Measurements from ENCODE around the gene GFM1. TPM values are rescaled to one million over a fixed set of nuclear protein-coding genes. Genes with fewer than 3 reads are reported as not detected.

Gene GFM1
- total RNA-seq, 5 donors from 2014 or later (not counting 1 experiment from before 2014, with no cell fraction given): 39.0 to 46.8 (median 40.1) TPM

- POLR2A ChIA-PET: no interaction called here
These were observed 68.8 kb downstream of the GFM1 start for GRCh38 chr3:158713094-158713499.

DNA sequence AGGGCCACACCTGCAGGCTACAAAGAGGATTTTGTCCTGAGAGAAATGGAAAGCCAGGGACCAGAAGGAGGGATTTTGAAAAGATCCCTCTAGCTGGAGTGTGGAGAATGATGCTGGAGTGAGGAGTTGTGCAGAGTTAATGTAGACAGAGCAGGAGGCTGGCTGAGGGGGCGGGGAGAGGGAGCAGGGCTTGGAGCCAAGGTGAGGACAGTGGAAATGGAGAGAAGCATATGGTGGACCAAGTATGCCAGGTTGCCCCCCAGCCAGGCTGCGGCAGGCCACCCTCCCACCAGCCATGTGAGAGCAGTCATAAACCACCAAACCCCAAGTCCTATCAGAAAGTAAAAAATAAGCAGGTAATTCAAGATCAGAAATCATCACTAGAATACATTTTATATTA, 73.2 kb downstream of the GFM1 start:
- H3K27ac ChIP-seq (ENCODE audit: low read length): no peak overlapping the region
- H3K4me1 ChIP-seq (ENCODE audit: control insufficient read depth in 1 of 2, extremely low read depth in 1 of 2, insufficient read depth in 2 of 2, low read length in 2 of 2): peaks cover 8 to 15% of the 10 kb centered on the region in 2 experiments
- ATAC-seq (replicated peaks in 1 of 4) (no peak), DNase-seq (no peak)
- Mint-ChIP-seq H3K36me3 (peaks cover 26% of the 10 kb centered on the region), H3K4me3 (no peak overlapping the region), H3K9me3 (no peaks in the 10 kb centered on the region), H3K27ac (peak overlapping the region in 1 of 2 donors; percentile 37), H3K4me1 (peaks cover 24 to 45% (median 37%) of the 10 kb centered on the region in 3 donors), H3K27me3 (no peaks in the 10 kb centered on the region)
- no peaks in the 10 kb centered on the region for H3K9me3 ChIP-seq
- peaks cover 0 to 3% of the 10 kb centered on the region in 2 donors for H3K36me3 ChIP-seq (ENCODE audit: control insufficient read depth in 2 of 2, extremely low read depth in 1 of 2, insufficient read depth in 1 of 2, low read length in 1 of 2)
- no peaks in the 10 kb centered on the region for H3K27me3 ChIP-seq (replicated peaks in 1 of 2; ENCODE audit: control insufficient read depth in 2 of 2, extremely low read depth in 1 of 2, insufficient read depth in 2 of 2, low read length in 1 of 2)
- ChIA-PET POLR2A (no interaction called here), CTCF (interaction anchor here in 1 of 2 donors (1.0 to 1.3 kb wide), 2 partner anchors 10 to 22 kb away, joined by 3 to 4 read pairs; no protein-coding TSS in a partner anchor)
- 100% methylated on average over 1 of the region's 2 CpGs for WGBS (ENCODE audit: insufficient coverage)
- H3K4me3 ChIP-seq (ENCODE audit: control insufficient read depth in 1 of 2, extremely low read depth in 1 of 2, low read length in 1 of 2): no peak overlapping the region

More at GRCh38 chr3:158713094-158713499, 68.8 kb downstream of the GFM1 start:
- Histone ChIP-seq H3K27me3 (replicated peaks in 1 of 2; ENCODE audit: control insufficient read depth in 2 of 2, extremely low read depth in 1 of 2, insufficient read depth in 2 of 2, low read length in 1 of 2) (no peaks in the 10 kb centered on the region), H3K36me3 (ENCODE audit: control insufficient read depth in 2 of 2, extremely low read depth in 1 of 2, insufficient read depth in 1 of 2, low read length in 1 of 2) (peaks cover 0 to 16% of the 10 kb centered on the region in 2 donors), H3K4me1 (ENCODE audit: control insufficient read depth in 1 of 2, extremely low read depth in 1 of 2, insufficient read depth in 2 of 2, low read length in 2 of 2) (no peaks in the 10 kb centered on the region), H3K9me3 (no peaks in the 10 kb centered on the region), H3K27ac (ENCODE audit: low read length) (no peak overlapping the region), H3K4me3 (ENCODE audit: control insufficient read depth in 1 of 2, extremely low read depth in 1 of 2, low read length in 1 of 2) (no peak overlapping the region)
- WGBS (ENCODE audit: insufficient coverage): 84% methylated on average over 9 of the region's 9 CpGs
- Mint-ChIP-seq H3K36me3 (peaks cover 45% of the 10 kb centered on the region), H3K4me1 (peaks cover 0 to 21% (median 10%) of the 10 kb centered on the region in 3 donors), H3K27me3 (no peaks in the 10 kb centered on the region), H3K9me3 (no peaks in the 10 kb centered on the region), H3K27ac (no peak overlapping the region), H3K4me3 (no peak overlapping the region)
- ATAC-seq (replicated peaks in 1 of 4) (no peak), DNase-seq (no peak)
- CTCF ChIA-PET: interaction anchor here (0.5 to 1.1 kb wide), 3 partner anchors 14 to 81 kb away, joined by 3 to 6 read pairs (median 5); no protein-coding TSS in a partner anchor

DNA sequence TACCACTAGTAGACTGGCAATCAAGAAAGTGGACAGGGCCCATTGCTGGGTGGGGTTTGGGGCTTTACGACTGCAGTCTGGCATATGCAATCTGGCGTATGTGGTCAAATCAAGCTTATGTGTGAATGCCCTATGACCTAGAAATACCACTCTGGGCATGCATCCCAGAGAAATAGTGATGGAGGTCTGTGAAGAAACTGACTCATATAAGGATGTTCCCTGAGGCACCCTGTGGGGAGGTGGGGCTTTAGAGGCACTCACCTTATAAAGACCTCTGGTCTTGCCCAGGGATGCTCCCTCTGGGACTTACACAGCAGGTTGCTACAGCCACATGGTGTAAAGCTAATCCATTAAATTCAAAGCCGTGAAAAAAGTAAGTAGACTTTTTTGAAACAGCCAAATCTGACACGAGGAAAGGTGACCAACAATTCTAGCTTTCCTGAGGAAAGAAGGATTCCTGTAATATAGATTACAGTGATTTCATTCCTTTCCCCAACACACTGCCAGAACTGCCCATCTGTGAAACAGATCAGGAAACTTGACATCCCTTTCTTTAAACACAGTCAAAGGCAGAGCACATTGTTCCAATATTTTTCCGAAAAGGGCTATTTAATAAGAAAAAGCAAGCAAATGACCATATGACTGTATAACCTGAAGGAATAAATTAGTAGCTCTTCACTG, 74.3 kb downstream of the GFM1 start:
- POLR2A ChIA-PET: no interaction called here
- no peaks in the 10 kb centered on the region for H3K27me3 ChIP-seq (replicated peaks in 1 of 2; ENCODE audit: control insufficient read depth in 2 of 2, extremely low read depth in 1 of 2, insufficient read depth in 2 of 2, low read length in 1 of 2)
- H3K4me1 Mint-ChIP-seq: peaks cover 34 to 54% (median 44%) of the 10 kb centered on the region in 3 donors
- DNase-seq (no peak), ATAC-seq (replicated peaks in 1 of 4) (no peak)
- no CpG with 5 or more reads among the region's 5 CpGs for WGBS (ENCODE audit: insufficient coverage)
- H3K4me3 ChIP-seq (ENCODE audit: control insufficient read depth in 1 of 2, extremely low read depth in 1 of 2, low read length in 1 of 2): no peak overlapping the region
- no peak overlapping the region for H3K4me3 Mint-ChIP-seq
- no peaks in the 10 kb centered on the region for H3K27me3 Mint-ChIP-seq
- H3K27ac Mint-ChIP-seq: no peak overlapping the region
- no peak overlapping the region for H3K27ac ChIP-seq (ENCODE audit: low read length)
- peaks cover 19% of the 10 kb centered on the region for H3K36me3 Mint-ChIP-seq
- CTCF ChIA-PET: interaction anchor here (0.5 to 1.3 kb wide), 3 partner anchors 9 to 75 kb away, joined by 3 to 4 read pairs (median 3); no protein-coding TSS in a partner anchor
- no peaks in the 10 kb centered on the region for H3K9me3 Mint-ChIP-seq
- H3K4me1 ChIP-seq (ENCODE audit: control insufficient read depth in 1 of 2, extremely low read depth in 1 of 2, insufficient read depth in 2 of 2, low read length in 2 of 2): peaks cover 9 to 24% of the 10 kb centered on the region in 2 experiments
- H3K36me3 ChIP-seq (ENCODE audit: control insufficient read depth in 2 of 2, extremely low read depth in 1 of 2, insufficient read depth in 1 of 2, low read length in 1 of 2): no peaks in the 10 kb centered on the region
- no peaks in the 10 kb centered on the region for H3K9me3 ChIP-seq

DNA sequence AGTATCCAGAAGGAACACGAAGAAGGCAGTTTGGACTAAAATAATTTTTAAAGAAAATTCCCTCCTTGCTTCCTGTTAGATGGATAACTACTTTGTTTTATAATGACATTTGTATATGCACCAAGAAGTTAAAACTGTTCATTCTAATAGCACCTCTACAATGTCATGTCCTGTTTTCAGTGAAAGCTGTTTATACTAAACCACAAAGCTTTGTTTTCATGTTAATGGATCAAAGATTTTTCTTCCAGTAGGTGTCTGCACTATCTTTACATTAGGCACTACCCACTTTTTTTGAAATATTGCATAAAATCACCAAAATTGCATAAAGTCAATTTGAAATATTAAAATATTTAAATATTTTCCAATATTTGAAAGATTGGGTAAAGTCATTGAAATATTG, 77.8 kb downstream of the GFM1 start:
- ATAC-seq (replicated peaks in 1 of 4): peak in 2 of 4 experiments; percentile 45 to 62
- H3K27ac Mint-ChIP-seq: peak overlapping the region in 1 of 2 donors; percentile 84
- ChIA-PET POLR2A (interaction anchor here in 1 of 2 donors (0.6 to 1.3 kb wide), 3 partner anchors 31 to 78 kb away, joined by 3 to 7 read pairs (median 3); partner anchors contain the start of gene GFM1), CTCF (interaction anchor here (0.6 to 0.7 kb wide), 3 partner anchors 34 to 45 kb away, joined by 4 read pairs; no protein-coding TSS in a partner anchor)
- no CpG with 5 or more reads among the region's 1 CpG for WGBS (ENCODE audit: insufficient coverage)
- H3K9me3 ChIP-seq: no peaks in the 10 kb centered on the region
- H3K9me3 Mint-ChIP-seq: no peaks in the 10 kb centered on the region
- H3K27me3 ChIP-seq (replicated peaks in 1 of 2; ENCODE audit: control insufficient read depth in 2 of 2, extremely low read depth in 1 of 2, insufficient read depth in 2 of 2, low read length in 1 of 2): no peaks in the 10 kb centered on the region
- peaks cover 46 to 64% (median 50%) of the 10 kb centered on the region in 3 donors for H3K4me1 Mint-ChIP-seq
- H3K4me3 ChIP-seq (ENCODE audit: control insufficient read depth in 1 of 2, extremely low read depth in 1 of 2, low read length in 1 of 2): no peak overlapping the region
- peak overlapping the region in 1 of 3 donors; percentile 71 for H3K4me3 Mint-ChIP-seq
- DNase-seq: peak in 1 of 35 experiments; percentile 11
- H3K27me3 Mint-ChIP-seq: no peaks in the 10 kb centered on the region
- H3K36me3 ChIP-seq (ENCODE audit: control insufficient read depth in 2 of 2, extremely low read depth in 1 of 2, insufficient read depth in 1 of 2, low read length in 1 of 2): no peaks in the 10 kb centered on the region
- H3K36me3 Mint-ChIP-seq: peaks cover 13% of the 10 kb centered on the region
- no peak overlapping the region for H3K27ac ChIP-seq (ENCODE audit: low read length)
- peaks cover 9 to 26% of the 10 kb centered on the region in 2 experiments for H3K4me1 ChIP-seq (ENCODE audit: control insufficient read depth in 1 of 2, extremely low read depth in 1 of 2, insufficient read depth in 2 of 2, low read length in 2 of 2)

- no peaks in the 10 kb centered on the region for H3K9me3 ChIP-seq
- H3K27me3 ChIP-seq (replicated peaks in 1 of 2; ENCODE audit: control insufficient read depth in 2 of 2, extremely low read depth in 1 of 2, insufficient read depth in 2 of 2, low read length in 1 of 2): no peaks in the 10 kb centered on the region
- H3K27ac ChIP-seq (ENCODE audit: low read length): no peak overlapping the region
- H3K4me3 Mint-ChIP-seq: no peak overlapping the region
- H3K27ac Mint-ChIP-seq: peak overlapping the region; percentile 72 to 91
- no peak for DNase-seq
- peaks cover 9% of the 10 kb centered on the region for H3K36me3 Mint-ChIP-seq
- H3K27me3 Mint-ChIP-seq: no peaks in the 10 kb centered on the region
- H3K9me3 Mint-ChIP-seq: no peaks in the 10 kb centered on the region
- 99% methylated on average over 6 of the region's 7 CpGs for WGBS (ENCODE audit: insufficient coverage)
- POLR2A ChIA-PET: interaction anchor here in 1 of 2 donors (0.6 kb wide), 1 partner anchor 18 kb away, joined by 3 read pairs; no protein-coding TSS in a partner anchor
- H3K4me1 ChIP-seq (ENCODE audit: control insufficient read depth in 1 of 2, extremely low read depth in 1 of 2, insufficient read depth in 2 of 2, low read length in 2 of 2): peaks cover 13 to 31% of the 10 kb centered on the region in 2 experiments
- no peak for ATAC-seq (replicated peaks in 1 of 4)
- no peaks in the 10 kb centered on the region for H3K36me3 ChIP-seq (ENCODE audit: control insufficient read depth in 2 of 2, extremely low read depth in 1 of 2, insufficient read depth in 1 of 2, low read length in 1 of 2)
- CTCF ChIA-PET: interaction anchor here (0.7 to 1.5 kb wide), 2 partner anchors 17 to 68 kb away, joined by 3 to 4 read pairs; no protein-coding TSS in a partner anchor
- H3K4me1 Mint-ChIP-seq: peaks cover 58 to 76% (median 62%) of the 10 kb centered on the region in 3 donors
- no peak overlapping the region for H3K4me3 ChIP-seq (ENCODE audit: control insufficient read depth in 1 of 2, extremely low read depth in 1 of 2, low read length in 1 of 2)
These were observed 79.7 kb downstream of the GFM1 start for GRCh38 chr3:158723991-158724390.

DNA sequence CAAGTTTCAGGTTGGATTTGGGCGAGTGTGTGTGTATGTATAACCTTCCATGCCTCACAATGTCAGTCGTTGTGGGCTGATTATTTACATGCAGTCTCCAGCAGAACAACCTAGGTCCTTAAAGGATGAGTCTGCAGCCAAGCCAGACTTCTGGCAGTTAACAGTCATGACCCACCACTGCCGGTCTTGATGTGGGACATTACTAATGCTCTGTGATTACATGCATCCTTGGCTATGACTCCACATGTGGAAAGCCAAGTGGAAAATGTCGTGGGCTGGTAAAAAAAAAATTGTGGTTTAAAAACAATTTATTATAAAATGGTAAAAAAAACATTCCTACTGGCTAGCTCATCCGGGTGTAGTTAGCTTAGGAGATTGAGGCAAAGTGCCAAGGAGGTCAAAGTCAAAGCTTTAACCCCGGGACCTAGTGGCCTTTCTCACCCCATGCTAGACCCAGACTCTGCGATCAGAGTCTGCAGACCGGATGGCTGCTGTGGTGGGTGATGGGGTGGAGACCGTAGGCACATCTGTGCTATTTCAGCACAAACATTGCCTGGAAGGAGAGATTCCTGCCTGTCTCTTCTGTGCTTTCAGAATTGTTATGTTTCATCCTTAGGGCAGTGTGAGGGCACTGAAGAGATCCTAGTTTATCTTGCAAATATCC, 81.2 kb downstream of the GFM1 start:
- WGBS (ENCODE audit: insufficient coverage): 67% methylated on average over 2 of the region's 9 CpGs
- peaks cover 0 to 2% of the 10 kb centered on the region in 2 donors for H3K27me3 Mint-ChIP-seq
- no peaks in the 10 kb centered on the region for H3K9me3 ChIP-seq
- H3K36me3 Mint-ChIP-seq: peaks cover 8% of the 10 kb centered on the region
- ATAC-seq (replicated peaks in 1 of 4): no peak
- H3K4me1 ChIP-seq (ENCODE audit: control insufficient read depth in 1 of 2, extremely low read depth in 1 of 2, insufficient read depth in 2 of 2, low read length in 2 of 2): peaks cover 13 to 31% of the 10 kb centered on the region in 2 experiments
- peaks cover 0 to 8% of the 10 kb centered on the region in 2 experiments for H3K27me3 ChIP-seq (replicated peaks in 1 of 2; ENCODE audit: control insufficient read depth in 2 of 2, extremely low read depth in 1 of 2, insufficient read depth in 2 of 2, low read length in 1 of 2)
- DNase-seq: no peak
- H3K9me3 Mint-ChIP-seq: no peaks in the 10 kb centered on the region
- no peak overlapping the region for H3K4me3 ChIP-seq (ENCODE audit: control insufficient read depth in 1 of 2, extremely low read depth in 1 of 2, low read length in 1 of 2)
- no peak overlapping the region for H3K4me3 Mint-ChIP-seq
- no peaks in the 10 kb centered on the region for H3K36me3 ChIP-seq (ENCODE audit: control insufficient read depth in 2 of 2, extremely low read depth in 1 of 2, insufficient read depth in 1 of 2, low read length in 1 of 2)
- H3K27ac Mint-ChIP-seq: peak overlapping the region; percentile 80 to 91
- ChIA-PET CTCF (interaction anchor here (0.6 to 1.1 kb wide), 4 partner anchors 39 to 499 kb away, joined by 3 to 9 read pairs (median 4); no protein-coding TSS in a partner anchor), POLR2A (no interaction called here)
- peaks cover 48 to 68% (median 56%) of the 10 kb centered on the region in 3 donors for H3K4me1 Mint-ChIP-seq
- no peak overlapping the region for H3K27ac ChIP-seq (ENCODE audit: low read length)

All from T-cell (primary cell).